Measurements from ENCODE around the gene MINK1. TPM values are rescaled to one million over a fixed set of nuclear protein-coding genes. Genes with fewer than 3 reads are reported as not detected.

MINK1 gene
- total and polyA plus RNA-seq, 10 of the 15 experiments (the other 5 are each of a cell fraction or from before 2014, with no cell fraction given), result 0.08 to 55.6 (median 15.0) TPM

- no peak for TF ChIP-seq KDM1A (IDR thresholded peaks at IDR 0.05; ENCODE audit: borderline replicate concordance)
- no peak for TF ChIP-seq POLR2A (IDR thresholded peaks at IDR 0.05; ENCODE audit: low read depth, low read length)
- TF ChIP-seq, protein P1, sequence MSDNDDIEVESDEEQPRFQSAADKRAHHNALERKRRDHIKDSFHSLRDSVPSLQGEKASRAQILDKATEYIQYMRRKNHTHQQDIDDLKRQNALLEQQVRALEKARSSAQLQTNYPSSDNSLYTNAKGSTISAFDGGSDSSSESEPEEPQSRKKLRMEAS (IDR thresholded peaks at IDR 0.05; ENCODE audit: low read depth, low read length), result no peak
- TF ChIP-seq, protein P2, sequence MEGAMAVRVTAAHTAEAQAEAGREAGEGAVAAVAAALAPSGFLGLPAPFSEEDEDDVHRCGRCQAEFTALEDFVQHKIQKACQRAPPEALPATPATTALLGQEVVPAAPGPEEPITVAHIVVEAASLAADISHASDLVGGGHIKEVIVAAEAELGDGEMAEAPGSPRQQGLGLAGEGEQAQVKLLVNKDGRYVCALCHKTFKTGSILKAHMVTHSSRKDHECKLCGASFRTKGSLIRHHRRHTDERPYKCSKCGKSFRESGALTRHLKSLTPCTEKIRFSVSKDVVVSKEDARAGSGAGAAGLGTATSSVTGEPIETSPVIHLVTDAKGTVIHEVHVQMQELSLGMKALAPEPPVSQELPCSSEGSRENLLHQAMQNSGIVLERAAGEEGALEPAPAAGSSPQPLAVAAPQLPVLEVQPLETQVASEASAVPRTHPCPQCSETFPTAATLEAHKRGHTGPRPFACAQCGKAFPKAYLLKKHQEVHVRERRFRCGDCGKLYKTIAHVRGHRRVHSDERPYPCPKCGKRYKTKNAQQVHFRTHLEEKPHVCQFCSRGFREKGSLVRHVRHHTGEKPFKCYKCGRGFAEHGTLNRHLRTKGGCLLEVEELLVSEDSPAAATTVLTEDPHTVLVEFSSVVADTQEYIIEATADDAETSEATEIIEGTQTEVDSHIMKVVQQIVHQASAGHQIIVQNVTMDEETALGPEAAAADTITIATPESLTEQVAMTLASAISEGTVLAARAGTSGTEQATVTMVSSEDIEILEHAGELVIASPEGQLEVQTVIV (IDR thresholded peaks at IDR 0.05; ENCODE audit: borderline replicate concordance, partially characterized antibody), result no peak
- no peak for TF ChIP-seq POLR2AphosphoS2 (IDR thresholded peaks at IDR 0.05; ENCODE audit: low read depth, low read length)
- TF ChIP-seq PML (IDR thresholded peaks at IDR 0.05; ENCODE audit: low read length), result no peak
- no peak for TF ChIP-seq RUNX3 (IDR thresholded peaks at IDR 0.05; ENCODE audit: low read length)
- TF ChIP-seq CEBPZ (IDR thresholded peaks at IDR 0.05; ENCODE audit: low read depth, low read length), result no peak
- TF ChIP-seq, protein P3, sequence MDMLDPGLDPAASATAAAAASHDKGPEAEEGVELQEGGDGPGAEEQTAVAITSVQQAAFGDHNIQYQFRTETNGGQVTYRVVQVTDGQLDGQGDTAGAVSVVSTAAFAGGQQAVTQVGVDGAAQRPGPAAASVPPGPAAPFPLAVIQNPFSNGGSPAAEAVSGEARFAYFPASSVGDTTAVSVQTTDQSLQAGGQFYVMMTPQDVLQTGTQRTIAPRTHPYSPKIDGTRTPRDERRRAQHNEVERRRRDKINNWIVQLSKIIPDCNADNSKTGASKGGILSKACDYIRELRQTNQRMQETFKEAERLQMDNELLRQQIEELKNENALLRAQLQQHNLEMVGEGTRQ (IDR thresholded peaks at IDR 0.05; ENCODE audit: borderline replicate concordance, low read depth, low read length), result no peak
- TF ChIP-seq RELA (IDR thresholded peaks at IDR 0.05; ENCODE audit: borderline replicate concordance, partially characterized antibody), result no peak
- TF ChIP-seq, protein P4, sequence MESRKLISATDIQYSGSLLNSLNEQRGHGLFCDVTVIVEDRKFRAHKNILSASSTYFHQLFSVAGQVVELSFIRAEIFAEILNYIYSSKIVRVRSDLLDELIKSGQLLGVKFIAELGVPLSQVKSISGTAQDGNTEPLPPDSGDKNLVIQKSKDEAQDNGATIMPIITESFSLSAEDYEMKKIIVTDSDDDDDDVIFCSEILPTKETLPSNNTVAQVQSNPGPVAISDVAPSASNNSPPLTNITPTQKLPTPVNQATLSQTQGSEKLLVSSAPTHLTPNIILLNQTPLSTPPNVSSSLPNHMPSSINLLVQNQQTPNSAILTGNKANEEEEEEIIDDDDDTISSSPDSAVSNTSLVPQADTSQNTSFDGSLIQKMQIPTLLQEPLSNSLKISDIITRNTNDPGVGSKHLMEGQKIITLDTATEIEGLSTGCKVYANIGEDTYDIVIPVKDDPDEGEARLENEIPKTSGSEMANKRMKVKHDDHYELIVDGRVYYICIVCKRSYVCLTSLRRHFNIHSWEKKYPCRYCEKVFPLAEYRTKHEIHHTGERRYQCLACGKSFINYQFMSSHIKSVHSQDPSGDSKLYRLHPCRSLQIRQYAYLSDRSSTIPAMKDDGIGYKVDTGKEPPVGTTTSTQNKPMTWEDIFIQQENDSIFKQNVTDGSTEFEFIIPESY (IDR thresholded peaks at IDR 0.05), result no peak
- H3K9me3 ChIP-seq (replicated peaks; ENCODE audit: control insufficient read depth, insufficient read depth, low read length), result no peaks in the 10 kb centered on the region
- CTCF ChIA-PET, result interaction anchor here (1.0 to 3.7 kb wide), 5 partner anchors 11 to 320 kb away, joined by 3 to 17 read pairs (median 5); partner anchors contain the start of genes ARRB2 and C17orf107
Measured at GRCh38 chr17:4887581-4887980, 54.4 kb downstream of the MINK1 start.

More at GRCh38 chr17:4887581-4887980, 54.4 kb downstream of the MINK1 start:
- Histone ChIP-seq H3K36me3 (ENCODE audit: control insufficient read depth in 2 of 2, insufficient read depth in 2 of 2, low read length in 1 of 2) (peaks cover 10 to 20% of the 10 kb centered on the region in 2 experiments; a peak in 3 of 4 replicates), H3K27me3 (replicated peaks in 1 of 2; ENCODE audit: control insufficient read depth in 2 of 2, insufficient read depth in 2 of 2, low read length in 1 of 2) (no peaks in the 10 kb centered on the region), H3K4me2 (ENCODE audit: control insufficient read depth, insufficient read depth) (no peak overlapping the region), H4K20me1 (ENCODE audit: control insufficient read depth, insufficient read depth) (peaks cover 2% of the 10 kb centered on the region; the same call in 1 of the 2 replicates), H3K9ac (ENCODE audit: control insufficient read depth, insufficient read depth, low read length) (no peak overlapping the region), H3K79me2 (ENCODE audit: control insufficient read depth, insufficient read depth, low read length) (no peaks in the 10 kb centered on the region), H3K4me1 (ENCODE audit: control insufficient read depth, insufficient read depth, low read length) (no peaks in the 10 kb centered on the region), H3K27ac (ENCODE audit: control insufficient read depth, insufficient read depth) (no peak overlapping the region), H2AFZ (ENCODE audit: control insufficient read depth, low read depth, low read length) (no peak overlapping the region), H3K4me3 (no peak overlapping the region)
- no TSS peak for BruUV-seq (replicated peaks)
- WGBS (ENCODE audit: insufficient coverage, insufficient replicate concordance, low lambda C conversion rate, missing lambda C conversion rate), result over 99% methylated on average over 18 of the region's 18 CpGs
- ChIA-PET RAD21 (ENCODE audit: unreplicated experiment) (interaction anchor here (4.0 kb wide), 1 partner anchor 178 kb away, joined by 13 read pairs; the partner anchor contains the start of gene ARRB2), POLR2A (no interaction called here), SMC1A (ENCODE audit: uncharacterized antibody, unreplicated experiment) (interaction anchor here (1.5 kb wide), 1 partner anchor 98 kb away, joined by 4 read pairs; no protein-coding TSS in a partner anchor)
- DNase-seq (ENCODE audit: low read depth, low spot score) (no peak), FAIRE-seq (no peak), ATAC-seq (no peak)
- intact Hi-C loops (cut with micrococcal nuclease; ENCODE audit: unreplicated experiment), result loop anchor here (10.0 kb wide), 1 partner anchor 463 kb away; no protein-coding TSS in a partner anchor
- in situ Hi-C loops (cut with MboI), result no loop called here
